HG03097 (cell line): ENCODE measurements around the gene KIAA1217.

ENCODE experiments used
- ATAC-seq: cut with Tn5 transposase; IDR thresholded peaks from one replicate; pipeline ENCODE4 v1.9.1; 2021; ENCODE audit not compliant: unreplicated experiment, low FRiP score

The KIAA1217 gene

DNA sequence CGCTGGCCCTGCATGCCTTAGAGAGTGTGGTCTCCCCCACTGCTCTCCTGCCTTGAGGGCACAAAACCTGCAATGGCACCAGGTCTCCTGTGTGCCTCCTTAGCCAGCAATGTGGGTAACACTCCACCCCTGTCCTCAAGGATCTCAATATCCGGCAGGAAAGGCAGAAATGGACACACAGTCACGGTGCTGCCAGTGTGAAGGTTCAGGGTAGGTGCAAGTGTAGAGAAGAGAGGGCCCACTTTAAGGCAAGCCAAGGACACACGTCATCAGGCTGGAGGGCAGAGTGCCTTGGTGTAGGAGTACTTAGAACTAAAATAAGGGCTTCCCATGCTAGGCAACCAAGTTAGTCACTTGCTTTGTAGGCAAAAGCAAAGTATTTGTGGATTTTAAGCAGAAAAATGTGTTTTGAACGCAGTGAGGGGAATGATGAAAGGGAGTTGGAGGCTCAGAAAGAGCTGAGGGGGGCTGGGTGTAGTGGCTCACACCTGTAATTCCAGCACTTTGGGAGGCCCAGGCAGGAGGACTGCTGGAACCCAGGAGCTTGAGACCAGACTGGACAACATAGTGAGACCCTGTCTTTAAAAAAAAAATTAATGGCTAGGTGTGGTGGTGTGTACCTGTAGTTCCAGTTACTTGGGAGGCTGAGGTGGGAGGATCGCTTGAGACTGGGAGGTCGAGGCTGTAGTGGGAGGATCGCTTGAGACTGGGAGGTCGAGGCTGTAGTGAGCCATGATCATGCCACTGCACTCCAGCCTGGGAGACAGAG is 361.9 kb downstream of the KIAA1217 start:
- no peak for ATAC-seq

DNA sequence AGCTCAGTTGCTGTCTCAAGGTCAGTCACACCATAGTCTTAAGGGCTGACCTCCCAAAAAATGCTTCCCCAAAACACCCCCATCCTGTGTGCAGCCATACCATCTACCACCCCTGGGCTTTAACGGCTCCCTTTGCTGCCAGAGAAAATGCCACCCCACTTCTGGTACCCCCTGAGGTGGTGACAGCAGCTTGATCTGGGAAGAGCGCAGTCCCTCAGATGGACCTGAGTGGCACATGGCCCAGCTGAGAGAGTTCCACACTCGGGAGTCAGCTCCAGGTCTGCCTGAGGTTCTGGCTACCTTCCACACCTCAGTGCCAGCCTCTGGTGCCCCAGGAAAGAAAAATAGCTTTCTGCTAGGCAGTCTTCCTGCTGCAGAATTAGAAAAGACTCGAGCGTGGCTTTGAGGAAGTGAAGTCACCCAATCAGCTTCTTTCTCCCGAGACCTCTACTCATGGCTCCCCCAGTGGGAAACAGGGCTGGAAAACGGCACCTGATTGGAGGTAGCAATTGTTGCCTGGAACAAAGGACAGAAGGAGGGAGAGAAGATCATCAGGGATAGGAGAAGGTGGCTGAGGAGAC is 363.0 kb downstream of the KIAA1217 start:
- ATAC-seq = no peak

DNA sequence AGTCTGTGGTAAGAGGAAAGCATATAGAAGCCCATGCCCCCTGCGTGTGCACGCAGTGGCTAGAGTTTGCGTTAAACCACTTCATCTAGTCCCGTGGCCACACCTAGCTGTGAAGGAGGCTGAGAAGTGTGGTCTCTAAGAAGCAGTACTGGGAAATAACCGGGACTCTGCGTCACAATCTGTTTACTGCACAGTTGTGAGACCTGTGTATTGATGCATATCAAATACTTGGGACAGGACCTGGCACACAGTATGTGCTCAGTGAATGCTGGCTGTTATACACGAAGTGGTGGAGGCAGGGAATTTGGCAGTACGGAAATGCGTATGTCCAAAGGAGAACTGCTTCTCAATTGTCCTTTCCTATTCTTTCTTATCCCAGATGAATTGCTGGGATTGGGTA is 365.2 kb downstream of the KIAA1217 start:
- no peak for ATAC-seq

DNA sequence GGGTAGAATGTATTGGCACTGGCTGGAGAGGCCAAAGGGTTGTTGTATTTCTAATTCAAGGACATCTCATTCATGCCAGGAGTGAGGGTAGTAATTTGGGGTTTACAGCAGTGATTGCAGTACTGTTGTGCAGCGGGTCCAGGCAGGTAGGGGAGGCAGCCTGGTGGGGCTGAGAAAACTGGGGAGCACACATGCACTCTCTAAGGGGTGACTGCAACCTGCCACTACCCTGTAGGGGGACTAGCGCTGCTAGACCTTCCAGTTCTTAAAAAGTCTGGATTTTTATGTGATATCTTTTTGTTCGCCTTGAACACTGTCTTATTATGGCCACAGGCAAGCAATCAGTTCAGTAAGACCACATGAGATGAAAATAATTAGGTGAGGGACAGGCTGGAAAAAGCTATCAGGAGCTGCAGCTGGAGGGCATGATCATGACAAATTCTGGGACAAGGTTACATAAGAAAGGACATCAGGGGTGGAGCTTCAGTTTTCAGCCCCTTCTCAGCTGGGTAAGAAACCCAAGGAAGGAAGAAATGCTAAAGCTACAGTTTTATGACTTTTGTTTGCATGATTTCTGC is 365.7 kb downstream of the KIAA1217 start:
- no peak for ATAC-seq

DNA sequence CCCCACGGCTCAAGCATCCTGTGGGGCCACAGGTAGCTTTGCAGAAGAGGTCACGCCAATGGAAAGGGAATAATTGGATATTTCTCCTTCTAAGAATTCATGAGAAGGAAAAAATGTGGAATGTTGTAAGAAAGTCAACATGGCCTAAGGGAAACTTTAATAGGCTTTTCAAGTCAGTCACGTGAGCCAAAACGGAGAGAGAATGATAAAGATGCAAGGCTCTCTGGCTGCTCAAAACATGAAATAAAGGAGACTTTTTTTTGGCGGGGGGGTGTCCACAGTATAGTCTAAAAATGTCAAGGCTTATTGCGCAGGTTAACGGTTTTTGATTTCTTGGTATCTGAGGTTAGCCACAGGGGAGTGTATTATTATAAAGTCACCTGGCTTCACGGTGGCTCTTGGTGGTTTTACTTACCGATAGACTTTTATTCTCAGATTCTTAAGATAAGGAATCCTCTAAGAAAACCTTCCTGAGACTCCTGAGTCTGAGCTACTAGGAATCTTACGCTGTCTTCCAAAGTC is 366.6 kb downstream of the KIAA1217 start:
- no peak for ATAC-seq

GRCh38 chr10:24579448-24579847 is 370.5 kb downstream of the KIAA1217 start:
- no peak for ATAC-seq

DNA sequence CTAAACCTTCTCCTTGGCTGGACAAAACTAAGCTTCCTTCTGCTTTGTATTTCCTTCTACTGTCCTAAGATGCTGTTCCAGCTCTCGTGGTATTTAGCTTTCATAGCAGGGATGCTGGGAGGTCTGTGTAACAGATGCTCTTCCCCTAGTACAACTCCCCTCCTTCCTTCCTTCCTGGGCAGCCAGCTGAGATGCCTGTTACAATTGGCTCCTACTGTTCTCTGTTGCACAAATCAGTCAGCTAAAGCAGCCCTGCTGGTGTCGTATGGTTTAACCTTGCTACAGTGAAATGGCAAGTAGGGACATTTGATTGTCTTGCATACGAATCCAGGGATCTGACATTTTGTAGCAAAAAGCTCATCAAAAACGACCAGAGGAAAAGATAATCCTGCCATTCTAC is 371.0 kb downstream of the KIAA1217 start:
- no peak for ATAC-seq

GRCh38 chr10:24589265-24589664 is 380.3 kb downstream of the KIAA1217 start:
- no peak for ATAC-seq

DNA sequence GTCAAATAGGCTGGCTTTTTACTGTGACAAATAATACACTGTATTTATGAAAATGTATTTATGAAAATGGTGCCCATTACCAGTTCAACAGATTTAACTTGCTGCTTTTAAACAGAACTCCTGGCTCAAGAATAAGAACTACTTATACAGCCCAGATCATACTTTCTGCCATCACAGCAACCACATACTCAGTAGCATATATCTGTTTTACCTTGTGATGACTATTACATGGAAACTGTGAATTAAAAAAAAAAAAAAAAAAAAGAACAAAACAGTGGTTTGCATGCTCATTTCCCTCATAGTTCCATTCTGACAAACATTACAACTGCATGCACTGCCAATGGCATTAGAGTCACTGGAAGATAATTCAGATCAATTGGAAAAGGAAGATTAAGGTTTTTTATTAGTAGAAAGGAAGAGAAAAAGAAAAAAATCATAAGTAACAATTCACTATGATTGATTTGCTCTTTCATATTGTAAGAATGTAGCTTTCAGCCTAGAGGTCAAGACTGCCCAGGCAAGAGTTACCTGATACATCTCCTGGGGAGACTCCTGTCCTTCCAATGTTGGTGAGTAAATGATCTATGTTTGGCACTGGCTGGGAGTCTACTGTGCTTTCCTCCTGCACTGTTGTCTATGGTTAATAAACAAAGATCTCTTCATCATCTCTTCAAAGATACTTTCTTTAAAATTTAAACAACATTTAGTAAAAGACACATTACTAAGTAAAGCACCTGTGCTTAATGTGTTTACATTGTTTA is 381.9 kb downstream of the KIAA1217 start:
- ATAC-seq = no peak

GRCh38 chr10:24596217-24596930 is 387.4 kb downstream of the KIAA1217 start:
- ATAC-seq = no peak

DNA sequence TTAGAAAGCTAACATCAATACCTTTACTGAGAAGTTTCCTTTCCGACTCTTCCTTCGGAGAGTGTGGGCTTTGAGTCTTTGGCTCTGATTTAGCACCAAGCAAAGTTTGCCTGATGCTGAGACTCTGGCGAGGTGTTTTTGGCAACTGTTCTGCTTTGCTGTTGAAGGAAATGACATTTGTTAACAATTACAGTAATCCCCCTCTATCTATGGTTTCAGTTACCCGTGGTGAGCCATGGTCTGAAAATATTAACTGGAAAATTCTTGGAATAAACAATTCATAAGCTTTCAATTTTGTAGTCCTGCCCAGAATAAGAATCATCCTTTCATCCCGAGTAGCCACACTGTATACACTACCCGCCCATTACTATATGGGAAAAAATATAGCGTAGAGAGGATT is 388.5 kb downstream of the KIAA1217 start:
- ATAC-seq = no peak
